C4-2B (cell line): ENCODE data around the gene C2CD5.

Experiments
- CTCF ChIP-seq: fragments of 450-650 bp; conservative IDR thresholded peaks from 2 replicates; pipeline ENCODE4 v1.5.1; 2017; ENCODE audit warnings: mild to moderate bottlenecking
- ZFX ChIP-seq: fragments of 450-650 bp; IDR thresholded peaks from 2 replicates; pipeline ENCODE4 v1.6.1; 2017

DNA sequence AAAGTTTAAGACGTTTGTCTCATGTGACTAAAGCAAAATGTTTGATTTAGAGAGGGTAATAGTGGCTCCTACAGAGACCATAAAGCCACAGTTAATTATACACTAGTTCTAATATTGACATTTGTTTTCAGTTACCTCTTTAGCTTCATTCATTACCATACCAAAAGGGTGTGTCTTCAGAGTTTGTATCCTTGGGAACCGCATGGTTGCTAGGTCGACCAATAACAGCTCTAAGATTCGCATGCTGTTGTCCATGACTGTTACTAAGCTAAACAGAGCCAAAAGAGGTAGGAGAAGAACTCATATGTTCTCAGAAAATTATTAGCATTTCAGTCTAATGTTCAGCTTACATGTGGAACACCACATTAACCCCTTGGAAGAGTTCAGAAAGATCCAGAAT lies 44.5 kb upstream of the C2CD5 start:
- TF ChIP-seq CTCF = no peak
- no peak for TF ChIP-seq ZFX
